ENCODE data around the gene PNPLA2.

Gene PNPLA2

GRCh38 chr11:837189-837989, 18.7 kb downstream of the PNPLA2 start:
- Histone ChIP-seq H3K79me2 (no peaks in the 10 kb centered on the region), H3K27ac (no peak overlapping the region), H3K4me1 (peaks cover 4% of the 10 kb centered on the region), H3K27me3 (ENCODE audit: control insufficient read depth, insufficient read depth, low read length) (no peaks in the 10 kb centered on the region), H3K9me3 (ENCODE audit: control insufficient read depth, low read length) (no peaks in the 10 kb centered on the region), H3K9ac (no peak overlapping the region), H3K4me3 (ENCODE audit: low read depth, low read length) (no peak overlapping the region), H2AFZ (no peak overlapping the region), H3K4me2 (ENCODE audit: low read length) (no peak overlapping the region), H3K36me3 (ENCODE audit: control insufficient read depth, insufficient read depth, low read length) (no peaks in the 10 kb centered on the region)
- TF ChIP-seq, protein P1, sequence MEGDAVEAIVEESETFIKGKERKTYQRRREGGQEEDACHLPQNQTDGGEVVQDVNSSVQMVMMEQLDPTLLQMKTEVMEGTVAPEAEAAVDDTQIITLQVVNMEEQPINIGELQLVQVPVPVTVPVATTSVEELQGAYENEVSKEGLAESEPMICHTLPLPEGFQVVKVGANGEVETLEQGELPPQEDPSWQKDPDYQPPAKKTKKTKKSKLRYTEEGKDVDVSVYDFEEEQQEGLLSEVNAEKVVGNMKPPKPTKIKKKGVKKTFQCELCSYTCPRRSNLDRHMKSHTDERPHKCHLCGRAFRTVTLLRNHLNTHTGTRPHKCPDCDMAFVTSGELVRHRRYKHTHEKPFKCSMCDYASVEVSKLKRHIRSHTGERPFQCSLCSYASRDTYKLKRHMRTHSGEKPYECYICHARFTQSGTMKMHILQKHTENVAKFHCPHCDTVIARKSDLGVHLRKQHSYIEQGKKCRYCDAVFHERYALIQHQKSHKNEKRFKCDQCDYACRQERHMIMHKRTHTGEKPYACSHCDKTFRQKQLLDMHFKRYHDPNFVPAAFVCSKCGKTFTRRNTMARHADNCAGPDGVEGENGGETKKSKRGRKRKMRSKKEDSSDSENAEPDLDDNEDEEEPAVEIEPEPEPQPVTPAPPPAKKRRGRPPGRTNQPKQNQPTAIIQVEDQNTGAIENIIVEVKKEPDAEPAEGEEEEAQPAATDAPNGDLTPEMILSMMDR (IDR thresholded peaks at IDR 0.05), result no peak

DNA sequence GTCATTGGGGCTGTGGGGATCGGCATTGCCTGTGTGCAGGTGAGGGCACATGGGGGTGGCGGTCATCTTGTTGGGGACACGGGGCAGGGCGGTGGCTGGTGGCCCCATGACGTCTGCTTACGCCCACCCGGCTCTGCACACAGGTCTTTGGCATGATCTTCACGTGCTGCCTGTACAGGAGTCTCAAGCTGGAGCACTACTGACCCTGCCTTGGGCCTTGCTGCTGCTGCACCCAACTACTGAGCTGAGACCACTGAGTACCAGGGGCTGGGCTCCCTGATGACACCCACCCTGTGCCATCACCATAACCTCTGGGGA, 19.2 kb downstream of the PNPLA2 start:
- Histone ChIP-seq H3K4me3 (ENCODE audit: low read depth, low read length) (no peak overlapping the region), H3K9me3 (ENCODE audit: control insufficient read depth, low read length) (no peaks in the 10 kb centered on the region), H3K27me3 (ENCODE audit: control insufficient read depth, insufficient read depth, low read length) (no peaks in the 10 kb centered on the region), H3K4me1 (peaks cover 3% of the 10 kb centered on the region), H3K27ac (no peak overlapping the region), H3K4me2 (ENCODE audit: low read length) (no peak overlapping the region), H2AFZ (no peak overlapping the region), H3K79me2 (no peaks in the 10 kb centered on the region), H3K36me3 (ENCODE audit: control insufficient read depth, insufficient read depth, low read length) (no peaks in the 10 kb centered on the region), H3K9ac (no peak overlapping the region)
- TF ChIP-seq, protein P1 (IDR thresholded peaks at IDR 0.05), result no peak

DNA sequence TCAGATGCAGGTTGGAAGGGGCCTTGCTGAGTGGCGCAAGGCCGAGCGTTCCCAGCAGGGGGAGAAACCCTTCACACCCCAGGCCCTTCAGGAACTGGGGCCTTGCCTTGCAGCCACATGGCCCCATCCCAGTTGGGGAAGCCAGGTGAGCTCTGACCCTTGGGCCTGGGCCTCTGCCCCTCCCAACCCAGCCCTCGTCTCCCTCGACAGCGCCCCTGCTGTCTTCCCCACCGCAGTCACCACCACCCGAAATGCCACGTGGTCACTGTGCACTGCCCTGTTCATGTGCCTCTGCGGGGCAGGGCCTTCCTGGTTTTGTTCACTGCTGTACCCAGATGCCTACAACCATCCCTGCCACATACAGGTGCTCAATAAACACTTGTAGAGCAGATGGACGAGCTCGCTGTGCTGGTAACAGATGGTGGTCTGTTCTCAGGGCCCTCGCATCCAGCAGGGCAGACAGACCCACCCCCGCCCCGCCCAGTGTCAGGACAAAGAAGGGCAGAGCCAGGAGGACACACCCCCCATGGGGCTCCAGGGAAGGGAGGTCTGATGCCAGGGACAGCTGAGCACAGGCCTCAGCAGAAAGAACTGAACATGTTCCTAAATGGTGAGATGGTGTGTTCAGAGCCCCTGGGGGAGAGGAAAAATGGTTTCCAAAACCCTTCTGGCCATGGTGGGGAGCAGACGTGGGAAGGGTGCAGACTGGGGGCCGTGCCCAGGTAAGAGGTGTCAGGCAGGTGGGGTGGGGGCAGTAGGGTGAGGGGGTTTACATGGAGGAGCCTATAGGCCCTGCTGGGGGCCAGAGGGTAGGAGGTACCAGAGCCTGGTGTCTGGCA, 19.9 kb downstream of the PNPLA2 start:
- H3K4me1 ChIP-seq, result peaks cover 3% of the 10 kb centered on the region

DNA sequence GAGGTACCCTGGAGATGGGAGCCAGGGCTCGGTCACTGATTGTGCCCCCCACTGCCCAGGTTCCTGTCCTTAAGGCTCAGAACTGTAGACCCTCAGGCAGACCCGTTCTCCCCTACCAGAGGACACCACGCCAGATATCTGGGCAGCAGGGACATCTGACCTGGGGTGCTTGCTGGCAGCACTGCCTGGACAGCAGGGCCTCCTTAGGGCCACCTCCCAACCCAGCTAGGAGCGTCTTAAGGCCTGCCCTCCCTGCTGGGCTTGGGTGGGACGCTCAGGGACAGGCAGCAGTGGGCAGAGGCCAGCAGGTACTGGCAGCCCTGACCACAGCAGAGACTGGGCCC, 20.5 kb downstream of the PNPLA2 start:
- Histone ChIP-seq H3K36me3 (ENCODE audit: control insufficient read depth, insufficient read depth, low read length) (no peaks in the 10 kb centered on the region), H3K27ac (no peak overlapping the region), H3K27me3 (ENCODE audit: control insufficient read depth, insufficient read depth, low read length) (no peaks in the 10 kb centered on the region), H3K4me3 (ENCODE audit: low read depth, low read length) (no peak overlapping the region), H3K4me1 (peaks cover 3% of the 10 kb centered on the region), H3K9ac (no peak overlapping the region), H2AFZ (no peak overlapping the region), H3K4me2 (ENCODE audit: low read length) (no peak overlapping the region), H3K9me3 (ENCODE audit: control insufficient read depth, low read length) (no peaks in the 10 kb centered on the region), H3K79me2 (no peaks in the 10 kb centered on the region)
- TF ChIP-seq, protein P1 (IDR thresholded peaks at IDR 0.05), result no peak

More for the DNA sequence above, 19.9 kb downstream of the PNPLA2 start:
- TF ChIP-seq, protein P1 (IDR thresholded peaks at IDR 0.05), result no peak
- Histone ChIP-seq H3K27me3 (ENCODE audit: control insufficient read depth, insufficient read depth, low read length) (no peaks in the 10 kb centered on the region), H2AFZ (no peak overlapping the region), H3K36me3 (ENCODE audit: control insufficient read depth, insufficient read depth, low read length) (no peaks in the 10 kb centered on the region), H3K9ac (no peak overlapping the region), H3K79me2 (no peaks in the 10 kb centered on the region), H3K4me3 (ENCODE audit: low read depth, low read length) (no peak overlapping the region), H3K27ac (no peak overlapping the region), H3K4me2 (ENCODE audit: low read length) (no peak overlapping the region), H3K9me3 (ENCODE audit: control insufficient read depth, low read length) (no peaks in the 10 kb centered on the region)
